Measurements from ENCODE around the gene EVC2. TPM values are rescaled to one million over a fixed set of nuclear protein-coding genes. Genes with fewer than 3 reads are reported as not detected.
A peak's percentile ranks its signal among the peaks of the same experiment; 100 is the strongest.

EVC2 gene
- total and polyA plus RNA-seq, 9 of the 15 experiments (the other 6 are each of a cell fraction or from before 2014, with no cell fraction given) = 0.03 to 0.55 (median 0.38) TPM; not detected in 1

DNA sequence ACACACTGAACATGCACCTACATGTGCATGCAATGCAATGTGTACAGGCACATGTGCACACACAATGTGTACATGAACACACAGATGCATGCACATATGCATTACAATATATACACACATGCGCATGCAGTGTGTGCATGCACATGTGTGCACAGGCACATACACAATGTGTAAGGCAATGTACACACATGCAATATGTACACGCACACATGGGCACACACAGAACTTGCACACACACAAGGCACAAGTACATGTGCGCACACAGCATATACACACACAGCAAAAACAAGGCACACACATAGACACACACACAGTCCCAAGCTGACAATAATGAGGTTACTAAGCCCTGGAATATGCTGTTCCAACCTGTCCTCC, 76.3 kb downstream of the EVC2 start:
- Histone ChIP-seq H3K79me2 (ENCODE audit: control insufficient read depth, insufficient read depth, low read length) (no peaks in the 10 kb centered on the region), H3K4me3 (no peak overlapping the region), H3K9ac (ENCODE audit: insufficient read depth in 1 of 2, low read depth in 2 of 2, low read length in 2 of 2) (no peak overlapping the region), H3K4me2 (ENCODE audit: insufficient read depth, low read length) (no peak overlapping the region), H3K4me1 (replicated peaks in 1 of 2; ENCODE audit: control insufficient read depth in 2 of 2, insufficient read depth in 2 of 2, low read length in 2 of 2) (no peaks in the 10 kb centered on the region), H3K9me3 (replicated peaks; ENCODE audit: control insufficient read depth, insufficient read depth, low read depth, low read length) (no peaks in the 10 kb centered on the region), H3K36me3 (ENCODE audit: control insufficient read depth, insufficient read depth, low read length) (no peaks in the 10 kb centered on the region), H4K20me1 (replicated peaks; ENCODE audit: control insufficient read depth, insufficient read depth, low read length) (no peaks in the 10 kb centered on the region), H2AFZ (ENCODE audit: low read depth, low read length) (no peak overlapping the region), H3K9me1 (ENCODE audit: control insufficient read depth, insufficient read depth, low read length) (no peaks in the 10 kb centered on the region), H3K27ac (ENCODE audit: extremely low read depth, low read depth, low read length) (no peak overlapping the region), H3K27me3 (ENCODE audit: control insufficient read depth in 2 of 2, insufficient read depth in 2 of 2, low read length in 2 of 2) (no peaks in the 10 kb centered on the region)
- ATAC-seq (no peak), DNase-seq (ENCODE audit: extremely low read depth in 1 of 4, low spot score in 3 of 4) (no peak), FAIRE-seq (no peak)
- no TSS peak for BruUV-seq (replicated peaks)
- TF ChIP-seq KDM1A (IDR thresholded peaks at IDR 0.05) (peak in 1 of 2 experiments; percentile 56; a peak in 1 of 4 replicates), GMEB1 (CRISPR knock-in tag; IDR thresholded peaks at IDR 0.05) (no peak)
- CTCF ChIA-PET (ENCODE audit: low intra/inter-chr PET ratio) = no interaction called here
- 9% methylated on average over 3 of the region's 3 CpGs for WGBS (ENCODE audit: insufficient coverage, low coverage, missing lambda C conversion rate)
- in situ Hi-C loops (cut with MboI) (no loop called here), intact Hi-C loops (cut with micrococcal nuclease) (no loop called here)
- POLR2A ChIA-PET = no interaction called here

- BruUV-seq (replicated peaks) = no TSS peak
- ChIA-PET POLR2A (no interaction called here), CTCF (ENCODE audit: low intra/inter-chr PET ratio) (no interaction called here)
- 6% methylated on average over 8 of the region's 9 CpGs for WGBS (ENCODE audit: insufficient coverage, low coverage, missing lambda C conversion rate)
- H3K4me2 ChIP-seq (ENCODE audit: insufficient read depth, low read length) = no peak overlapping the region
- H3K9me3 ChIP-seq (replicated peaks; ENCODE audit: control insufficient read depth, insufficient read depth, low read depth, low read length) = no peaks in the 10 kb centered on the region
- H3K36me3 ChIP-seq (ENCODE audit: control insufficient read depth, insufficient read depth, low read length) = no peaks in the 10 kb centered on the region
- no peak for ATAC-seq
- H4K20me1 ChIP-seq (replicated peaks; ENCODE audit: control insufficient read depth, insufficient read depth, low read length) = no peaks in the 10 kb centered on the region
- H3K9me1 ChIP-seq (ENCODE audit: control insufficient read depth, insufficient read depth, low read length) = no peaks in the 10 kb centered on the region
- no peak overlapping the region for H2AFZ ChIP-seq (ENCODE audit: low read depth, low read length)
- no peaks in the 10 kb centered on the region for H3K4me1 ChIP-seq (replicated peaks in 1 of 2; ENCODE audit: control insufficient read depth in 2 of 2, insufficient read depth in 2 of 2, low read length in 2 of 2)
- no peak for DNase-seq (ENCODE audit: extremely low read depth in 1 of 4, low spot score in 3 of 4)
- H3K79me2 ChIP-seq (ENCODE audit: control insufficient read depth, insufficient read depth, low read length) = no peaks in the 10 kb centered on the region
- FAIRE-seq = no peak
- no peak overlapping the region for H3K9ac ChIP-seq (ENCODE audit: insufficient read depth in 1 of 2, low read depth in 2 of 2, low read length in 2 of 2)
- no peak overlapping the region for H3K4me3 ChIP-seq
- in situ Hi-C loops (cut with MboI) = no loop called here
- intact Hi-C loops (cut with micrococcal nuclease) = no loop called here
- H3K27ac ChIP-seq (ENCODE audit: extremely low read depth, low read depth, low read length) = no peak overlapping the region
- no peaks in the 10 kb centered on the region for H3K27me3 ChIP-seq (ENCODE audit: control insufficient read depth in 2 of 2, insufficient read depth in 2 of 2, low read length in 2 of 2)
- TF ChIP-seq GMEB1 (CRISPR knock-in tag; IDR thresholded peaks at IDR 0.05) = no peak
- TF ChIP-seq SAP30 (IDR thresholded peaks at IDR 0.05; ENCODE audit: borderline replicate concordance, insufficient read depth, low read depth, low read length, poor library complexity, severe bottlenecking) = no peak
- TF ChIP-seq ZNF146 (CRISPR knock-in tag; IDR thresholded peaks at IDR 0.05; ENCODE audit: unreplicated experiment) = no peak
- TF ChIP-seq NCOA2 (IDR thresholded peaks at IDR 0.05; ENCODE audit: partially characterized antibody in 2 of 2) = no peak
- TF ChIP-seq CHCHD3 (CRISPR knock-in tag; IDR thresholded peaks at IDR 0.05) = no peak
- TF ChIP-seq MAFG (tag; conservative IDR thresholded peaks at IDR 0.05) = no peak
- no peak for TF ChIP-seq ZBTB17 (CRISPR knock-in tag; IDR thresholded peaks at IDR 0.05)
- TF ChIP-seq PATZ1 (CRISPR knock-in tag; IDR thresholded peaks at IDR 0.05; ENCODE audit: borderline replicate concordance) = no peak
- TF ChIP-seq RFX5 (IDR thresholded peaks at IDR 0.05; ENCODE audit: low read depth, low read length) = no peak
Observed at GRCh38 chr4:5631352-5632065, 76.8 kb downstream of the EVC2 start.
